GM21529 (cell line): ENCODE measurements around the gene MAPK1IP1L.
"Not testable (repeated sequence)": the region's sequence is repeated elsewhere in the genome, so short reads cannot be mapped to it uniquely, and the experiment has no call there.

ENCODE experiments used
- ATAC-seq: cut with Tn5 transposase; IDR thresholded peaks from one replicate; pipeline ENCODE4 v1.9.1; 2021; ENCODE audit not compliant: unreplicated experiment

The MAPK1IP1L gene

DNA sequence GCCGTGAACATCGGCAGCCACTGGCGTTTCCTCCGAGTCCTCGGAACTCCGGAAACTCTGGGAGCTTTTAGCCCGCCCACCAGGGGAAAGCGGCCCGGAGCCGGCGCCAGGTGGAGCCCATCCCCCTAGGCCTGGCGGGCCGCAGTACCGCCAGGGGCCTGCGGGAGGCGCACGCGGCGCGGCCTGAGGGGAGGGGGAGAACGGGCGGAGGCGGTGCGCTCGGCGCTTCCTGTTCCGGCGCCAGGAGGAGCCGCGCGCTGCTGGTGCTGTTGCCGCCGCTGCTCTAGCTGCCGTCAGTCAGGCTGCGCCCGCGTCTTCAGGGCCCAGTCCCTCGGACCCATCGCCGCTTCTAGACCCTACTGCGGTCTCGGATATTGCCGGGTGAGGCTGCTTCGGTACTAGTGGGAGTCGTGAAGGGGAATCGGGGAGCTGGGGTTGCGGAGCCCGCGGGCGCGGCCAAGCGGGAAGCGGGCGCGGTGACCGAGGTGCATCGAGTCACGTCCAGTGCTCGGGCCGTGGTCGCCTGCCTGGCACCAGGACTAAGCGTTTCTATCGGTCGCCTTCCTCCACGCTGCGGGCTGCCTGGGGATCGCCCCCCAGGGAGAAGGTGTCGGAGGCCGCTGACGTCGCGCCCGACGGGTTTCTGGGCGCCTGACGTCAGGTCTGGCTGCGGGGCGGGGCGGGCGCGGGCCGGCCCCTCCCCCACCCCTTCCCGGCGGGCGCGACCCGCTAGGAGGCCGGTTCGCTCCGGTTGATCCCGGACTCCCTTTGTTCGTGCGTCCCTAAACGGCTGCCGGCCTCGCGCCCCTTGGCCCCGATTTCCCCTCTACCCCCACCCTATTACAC, at the start of gene MAPK1IP1L:
TSS of gene MAPK1IP1L (plus strand) at position 225 of the 846 bp plus-strand sequence. CDS start 10,037 bp downstream, outside the sequence.
- peak; percentile 91 for ATAC-seq

DNA sequence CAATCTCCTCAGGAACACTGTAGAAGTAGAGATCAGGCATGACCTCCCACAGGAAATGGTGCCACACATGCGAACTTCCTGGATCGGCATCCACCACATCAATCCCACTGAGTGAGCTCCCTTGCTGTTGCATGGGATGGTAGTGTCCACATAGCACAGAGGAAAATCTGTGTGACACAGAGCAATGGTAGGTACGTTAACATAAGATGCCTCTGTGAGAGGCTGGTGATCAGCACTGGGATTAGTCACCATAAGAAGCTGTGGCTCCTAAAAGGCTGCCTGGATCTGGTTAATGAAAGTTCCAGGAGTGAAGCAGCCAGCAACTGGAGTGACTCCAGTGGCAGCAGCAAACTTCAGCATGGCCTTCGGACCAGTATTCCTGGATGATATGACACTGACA, 46.4 kb upstream of the MAPK1IP1L start:
- no peak for ATAC-seq

DNA sequence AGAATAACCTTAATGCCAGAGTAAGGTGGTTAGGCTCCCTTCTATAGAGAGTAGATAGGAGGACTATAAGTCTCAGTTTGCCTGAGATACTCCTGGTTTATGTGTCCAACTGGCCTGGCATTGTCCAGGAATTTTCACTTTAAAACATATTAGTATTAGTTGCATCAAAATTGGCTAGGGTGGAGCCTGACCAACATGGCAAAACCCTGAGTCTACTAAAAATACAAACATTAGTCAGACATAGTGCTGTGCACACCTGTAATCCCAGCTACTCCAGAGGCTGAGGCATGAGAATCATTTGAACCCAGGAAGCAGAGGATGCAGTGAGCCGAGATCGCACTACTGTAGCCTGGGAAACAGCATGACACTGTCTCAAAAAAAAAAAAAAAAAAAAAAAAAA, 36.4 kb upstream of the MAPK1IP1L start:
- ATAC-seq = no peak

DNA sequence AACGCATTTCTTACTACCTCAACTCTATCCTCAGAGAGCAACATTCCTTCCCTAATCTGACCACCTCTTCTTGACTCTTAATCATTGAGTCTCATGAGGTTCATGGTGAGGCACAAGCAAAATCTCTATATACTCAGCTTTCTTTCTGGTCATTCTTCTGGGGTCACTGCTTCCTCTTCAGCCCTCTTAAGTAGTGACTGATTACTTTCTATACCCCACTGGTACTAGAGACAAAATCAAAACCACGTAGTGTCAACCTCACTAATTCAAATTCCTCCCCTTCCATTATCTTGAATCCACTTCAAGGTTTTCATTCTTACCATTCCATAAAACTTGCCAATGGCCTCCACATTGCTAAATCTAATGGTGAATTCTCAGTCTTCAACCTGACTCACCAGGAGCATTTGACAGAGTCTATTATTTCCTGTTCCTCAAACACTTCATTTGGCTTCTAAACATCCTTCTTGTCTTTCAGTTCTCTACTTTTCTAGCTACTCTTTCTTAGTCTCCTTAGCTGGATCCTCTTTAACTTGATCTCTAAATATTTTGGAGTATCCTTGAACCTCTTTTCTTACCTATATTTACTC, 31.4 kb upstream of the MAPK1IP1L start:
- no peak for ATAC-seq

DNA sequence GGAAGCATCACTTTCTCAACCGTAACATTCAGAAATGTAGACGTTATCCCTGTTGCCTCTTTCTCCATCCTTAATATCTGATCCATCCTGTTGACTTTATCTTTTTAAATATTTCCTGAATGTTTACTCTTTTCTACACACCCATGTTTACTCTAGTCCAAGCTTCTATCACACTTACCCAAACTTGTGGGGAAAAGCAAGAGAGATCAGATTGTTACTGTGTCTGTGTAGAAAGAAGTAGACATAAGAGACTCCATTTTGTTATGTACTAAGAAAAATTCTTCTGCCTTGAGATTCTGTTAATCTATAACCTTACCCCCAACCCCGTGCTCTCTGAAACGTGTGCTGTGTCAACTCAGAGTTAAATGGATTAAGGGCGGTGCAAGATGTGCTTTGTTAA, 27.1 kb upstream of the MAPK1IP1L start:
- not testable (repeated sequence) for ATAC-seq

DNA sequence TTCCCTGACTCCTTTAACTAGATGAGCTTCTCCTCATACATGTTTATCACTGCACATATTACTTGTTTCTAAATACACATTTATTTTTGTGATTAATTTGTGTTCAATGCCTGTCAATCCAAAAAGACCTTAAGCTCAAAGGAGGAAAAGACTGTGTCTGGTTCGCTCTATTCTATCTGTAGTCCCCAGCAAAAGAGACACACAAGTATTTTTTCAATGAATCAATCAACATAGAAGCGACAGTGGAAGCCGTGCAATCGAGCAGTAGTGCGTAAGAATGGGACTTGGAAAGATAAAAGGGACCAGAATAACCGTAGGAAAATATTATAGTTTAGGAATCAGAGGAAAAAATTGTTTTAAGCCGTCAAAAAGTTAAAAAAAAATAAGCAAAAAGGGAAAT, 25.5 kb upstream of the MAPK1IP1L start:
- no peak for ATAC-seq

DNA sequence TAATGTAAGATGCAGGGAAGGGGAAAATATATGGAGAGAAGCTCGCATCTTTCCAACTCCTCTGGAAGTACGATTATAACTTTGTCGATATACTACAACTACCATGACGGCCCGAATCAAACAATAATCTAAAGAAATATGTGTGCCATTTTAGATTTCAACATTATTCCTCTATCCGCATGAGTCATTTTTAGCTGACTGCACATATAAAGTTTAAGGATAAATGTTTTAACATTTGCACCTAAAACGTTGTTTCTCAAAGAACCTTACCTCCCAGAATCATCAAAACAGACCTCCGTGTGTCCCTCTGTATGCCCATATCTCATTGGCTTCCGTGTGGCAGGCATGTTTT, 25.0 kb upstream of the MAPK1IP1L start:
- ATAC-seq = no peak

DNA sequence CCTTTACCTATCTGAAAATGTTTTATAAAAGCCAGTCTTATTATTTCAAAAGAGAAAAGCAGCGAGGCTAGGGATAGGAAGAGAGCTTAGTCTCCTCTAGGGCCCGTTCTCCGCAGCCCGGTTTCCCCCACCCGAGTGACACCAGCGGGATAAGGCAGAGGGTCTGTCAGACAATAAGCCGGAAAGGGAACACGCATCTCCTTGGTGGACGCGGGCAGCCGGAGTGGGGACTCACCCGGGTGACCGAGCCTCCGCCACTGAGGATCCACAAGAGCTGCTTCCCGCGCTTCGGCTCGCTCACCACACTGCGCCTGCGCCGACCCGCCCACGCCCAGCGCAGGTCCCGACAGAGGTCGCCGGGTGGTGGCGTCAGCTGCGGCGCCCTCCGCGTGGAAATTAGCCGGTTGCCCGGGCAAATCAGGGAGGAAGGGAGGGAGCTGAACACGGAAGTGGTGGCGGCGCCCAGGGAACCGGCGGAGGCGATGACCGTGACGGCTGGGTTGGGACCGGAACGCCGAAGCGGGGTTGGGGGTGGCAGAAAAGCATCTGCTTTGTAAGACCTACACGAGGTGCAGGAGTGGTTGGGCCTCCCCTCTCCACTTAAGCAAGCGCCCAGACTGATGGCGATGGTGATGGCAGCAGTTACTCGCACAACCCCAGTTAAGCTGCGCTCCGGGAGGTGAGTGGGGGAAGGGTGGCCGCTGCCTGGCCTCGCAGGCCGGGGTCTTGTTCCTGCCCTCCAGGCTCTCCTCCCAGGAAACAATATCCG, 24.5 kb upstream of the MAPK1IP1L start, which contains the start of the genes SOCS4 and WDHD1:
TSS of gene SOCS4 (plus strand) at position 444 of the 769 bp plus-strand sequence. CDS start 15,806 bp downstream, outside the sequence.
TSS of gene WDHD1 (minus strand) at position 307 of the 769 bp plus-strand sequence. CDS start 312 bp downstream, outside the sequence.
- ATAC-seq = peak; percentile 94

DNA sequence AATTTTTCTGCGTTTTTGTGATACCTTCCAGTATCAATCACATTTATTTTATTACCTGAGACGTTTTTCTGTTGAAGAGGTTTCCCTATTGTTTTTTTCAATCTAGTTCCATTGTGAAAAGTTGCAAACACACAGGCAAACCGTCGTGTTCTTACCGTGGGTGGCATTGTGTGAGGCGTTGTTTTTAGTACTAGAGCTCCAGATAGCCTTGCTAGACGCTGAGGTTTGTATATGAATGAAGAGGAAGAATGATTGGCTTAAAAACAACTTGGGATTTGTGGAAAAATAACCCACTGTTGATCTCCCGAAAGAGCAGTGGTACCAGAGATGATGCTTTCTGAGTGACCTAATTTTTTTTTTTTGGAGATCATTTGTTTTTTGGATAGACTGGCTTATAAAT, 23.4 kb upstream of the MAPK1IP1L start:
- ATAC-seq = no peak

DNA sequence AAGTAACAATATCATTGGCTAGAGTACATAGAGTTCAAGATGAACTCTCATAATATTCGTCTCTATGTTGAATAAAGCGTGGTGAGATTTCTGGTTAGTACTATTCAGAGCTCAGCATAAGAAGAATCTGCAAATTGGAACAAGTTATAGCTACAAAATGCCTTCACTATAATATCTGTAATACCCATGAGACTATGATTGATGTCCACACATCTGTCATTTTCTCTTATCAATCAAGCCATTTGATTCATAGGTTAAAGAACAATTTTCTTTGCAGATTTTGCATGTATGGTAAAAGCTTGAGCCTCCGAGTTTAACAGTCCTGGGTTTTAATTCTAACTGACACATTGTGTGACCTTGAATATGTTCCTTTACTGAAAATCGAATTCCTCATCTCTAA, 23.0 kb upstream of the MAPK1IP1L start:
- no peak for ATAC-seq

DNA sequence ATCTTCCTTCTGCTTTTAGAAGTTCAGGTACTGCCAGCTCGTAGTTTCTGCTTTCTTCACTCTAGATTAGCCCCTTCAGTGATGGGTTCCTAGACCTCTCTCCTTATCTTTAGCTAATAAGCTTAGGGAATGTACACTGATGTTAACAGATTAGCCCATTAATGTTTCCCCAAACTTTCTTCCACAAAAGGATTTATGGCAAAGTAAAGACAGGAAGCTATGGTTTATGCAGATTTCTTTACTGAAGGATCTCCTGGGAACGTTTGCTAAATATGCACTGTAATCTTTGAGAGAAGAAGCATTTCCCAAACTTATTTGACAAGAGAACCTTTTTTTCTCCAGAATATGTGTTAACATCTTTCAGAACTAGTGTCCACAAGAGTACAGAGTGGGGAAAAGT, 20.3 kb upstream of the MAPK1IP1L start:
- ATAC-seq = no peak

DNA sequence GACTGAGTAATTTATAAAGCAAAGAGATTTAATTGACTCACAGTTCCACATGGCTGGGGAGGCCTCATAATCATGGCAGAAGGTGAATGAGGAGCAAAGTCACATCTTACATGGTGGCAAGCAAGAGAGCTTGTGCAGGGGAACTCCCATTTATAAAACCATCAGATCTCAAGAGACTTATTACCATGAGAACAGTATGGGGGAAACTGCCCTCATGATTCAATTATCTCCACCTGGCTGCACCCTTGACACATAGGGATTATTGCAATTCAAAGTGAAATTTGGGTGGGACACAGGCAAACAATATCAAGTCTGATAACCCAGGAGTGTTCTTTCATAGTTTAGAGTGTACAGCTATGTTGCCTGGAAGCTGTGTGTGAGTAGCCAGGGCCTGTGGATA, 13.5 kb upstream of the MAPK1IP1L start:
- ATAC-seq = not testable (repeated sequence)

DNA sequence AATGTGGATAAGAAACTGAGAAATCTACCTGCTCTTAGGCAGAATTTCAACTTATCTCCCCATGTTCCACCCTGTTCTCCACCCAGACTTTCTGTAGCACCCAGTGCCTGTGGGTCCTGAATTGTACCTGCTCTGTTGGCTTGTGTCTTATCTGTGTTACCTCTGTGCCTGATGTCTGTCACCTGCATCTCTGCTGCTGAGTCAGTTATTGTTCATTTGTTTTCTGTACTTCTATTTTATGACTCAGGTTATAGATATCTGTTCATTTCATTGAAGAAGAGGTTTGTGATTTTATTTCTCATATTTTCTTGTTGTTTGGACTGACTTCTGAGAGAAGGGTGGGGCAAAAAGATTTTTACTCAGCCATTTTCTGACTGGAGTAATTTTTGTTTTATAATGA, 12.7 kb upstream of the MAPK1IP1L start:
- ATAC-seq = no peak

DNA sequence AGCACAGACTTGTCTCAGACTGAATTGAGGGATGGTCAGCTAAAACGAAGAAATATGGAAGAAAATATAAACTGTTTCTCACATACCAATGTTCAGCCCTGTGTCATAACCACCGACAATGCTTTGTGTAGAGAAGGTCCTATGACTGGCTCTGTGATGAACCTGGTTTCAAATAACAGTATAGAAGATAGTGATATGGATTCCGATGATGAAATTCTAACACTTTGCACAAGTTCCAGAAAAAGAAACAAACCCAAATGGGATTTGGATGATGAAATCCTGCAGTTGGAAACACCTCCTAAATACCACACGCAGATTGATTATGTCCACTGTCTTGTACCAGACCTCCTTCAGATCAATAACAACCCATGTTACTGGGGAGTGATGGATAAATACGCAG, 7.9 kb upstream of the MAPK1IP1L start:
- ATAC-seq = no peak

DNA sequence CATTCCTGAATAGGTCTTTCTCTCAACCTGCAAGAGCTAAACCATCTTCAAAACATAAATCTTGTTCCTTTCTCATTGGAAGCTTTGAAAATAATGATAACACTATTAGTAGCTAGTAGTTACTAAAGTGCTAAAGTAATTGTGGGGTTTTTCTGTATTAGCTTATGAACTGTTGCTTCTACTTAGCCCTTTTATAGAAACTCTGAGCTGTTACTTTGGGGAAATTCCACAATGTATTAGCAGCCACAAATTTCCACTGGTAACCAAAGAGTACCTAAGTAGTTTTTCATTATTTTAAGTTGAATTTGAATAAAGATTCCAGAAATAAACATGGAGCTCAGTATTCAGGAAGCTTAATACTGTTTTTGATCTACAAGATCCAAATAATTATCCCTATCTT, 6.4 kb upstream of the MAPK1IP1L start:
- no peak for ATAC-seq

DNA sequence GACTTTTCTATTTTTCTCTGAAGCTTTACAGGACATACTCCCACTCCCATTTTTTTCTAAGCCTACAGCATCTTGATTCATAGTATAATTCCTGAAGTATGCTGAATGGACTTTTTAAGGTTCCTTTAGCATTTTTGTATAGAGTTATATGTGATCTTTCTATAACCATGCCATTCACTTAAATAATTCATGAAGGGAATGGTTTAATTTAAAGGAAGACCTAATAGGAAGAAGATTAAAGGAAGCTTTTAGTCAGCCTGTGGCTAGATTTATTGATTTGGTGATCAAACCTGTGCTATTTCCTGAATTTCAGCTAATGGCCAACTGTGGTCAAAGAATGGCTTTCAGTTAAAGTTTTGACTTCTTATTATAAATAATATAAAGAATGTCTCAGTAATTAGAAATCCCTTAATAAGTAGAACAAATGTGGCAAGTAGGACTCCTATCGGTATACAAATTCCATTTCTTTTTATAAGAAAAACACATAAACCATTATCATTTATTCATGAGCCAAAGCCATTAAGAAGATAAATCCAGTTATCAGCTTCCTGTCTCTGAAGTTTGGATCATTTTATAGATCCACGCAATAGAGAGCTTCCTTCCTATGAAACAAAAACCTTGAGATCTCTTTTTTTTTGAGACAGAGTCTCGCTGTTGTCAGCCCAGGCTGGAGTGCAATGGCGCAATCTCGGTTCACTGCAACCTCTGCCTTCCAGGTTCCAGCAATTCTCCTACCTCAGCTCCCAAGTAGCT, 4.0 kb upstream of the MAPK1IP1L start:
- ATAC-seq = no peak

DNA sequence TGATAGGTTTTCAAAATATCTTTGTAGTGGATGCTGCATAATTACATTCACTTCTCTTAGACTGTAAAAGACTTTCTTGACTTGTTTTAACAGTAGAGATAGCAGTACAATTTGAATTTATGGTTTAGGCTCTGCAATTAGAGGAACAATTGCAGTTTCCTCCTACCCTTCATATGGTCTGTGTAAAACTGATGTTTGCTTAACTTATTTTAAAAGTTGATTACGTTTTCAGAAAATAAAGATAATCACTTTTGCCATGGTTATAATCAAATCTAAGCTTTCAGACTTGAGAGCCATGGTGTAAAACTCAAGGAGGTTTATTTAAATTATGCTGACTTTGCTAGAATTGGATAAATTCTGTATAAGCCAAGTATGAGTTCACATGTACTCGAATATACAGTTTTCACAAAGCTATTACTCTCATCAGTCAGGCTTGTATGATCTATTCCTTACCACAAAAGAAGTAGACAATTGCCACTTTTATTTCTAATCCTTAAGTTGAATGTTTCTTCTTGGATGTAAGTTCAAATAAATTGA, 2.5 kb upstream of the MAPK1IP1L start:
- ATAC-seq = no peak

DNA sequence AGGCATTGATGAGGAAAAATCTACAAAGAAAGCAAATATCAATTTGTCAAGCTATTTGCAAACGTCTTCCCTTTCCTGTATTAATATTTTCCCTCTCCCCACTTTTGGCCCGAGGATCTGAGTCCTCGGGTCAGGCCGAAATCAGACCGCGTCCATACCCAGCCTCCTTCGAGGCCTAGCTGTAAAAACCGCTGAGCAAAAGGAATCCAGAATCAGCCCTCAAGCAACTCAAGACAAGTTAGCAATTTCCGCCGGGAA, 353 bp upstream of the MAPK1IP1L start:
- ATAC-seq = no peak

DNA sequence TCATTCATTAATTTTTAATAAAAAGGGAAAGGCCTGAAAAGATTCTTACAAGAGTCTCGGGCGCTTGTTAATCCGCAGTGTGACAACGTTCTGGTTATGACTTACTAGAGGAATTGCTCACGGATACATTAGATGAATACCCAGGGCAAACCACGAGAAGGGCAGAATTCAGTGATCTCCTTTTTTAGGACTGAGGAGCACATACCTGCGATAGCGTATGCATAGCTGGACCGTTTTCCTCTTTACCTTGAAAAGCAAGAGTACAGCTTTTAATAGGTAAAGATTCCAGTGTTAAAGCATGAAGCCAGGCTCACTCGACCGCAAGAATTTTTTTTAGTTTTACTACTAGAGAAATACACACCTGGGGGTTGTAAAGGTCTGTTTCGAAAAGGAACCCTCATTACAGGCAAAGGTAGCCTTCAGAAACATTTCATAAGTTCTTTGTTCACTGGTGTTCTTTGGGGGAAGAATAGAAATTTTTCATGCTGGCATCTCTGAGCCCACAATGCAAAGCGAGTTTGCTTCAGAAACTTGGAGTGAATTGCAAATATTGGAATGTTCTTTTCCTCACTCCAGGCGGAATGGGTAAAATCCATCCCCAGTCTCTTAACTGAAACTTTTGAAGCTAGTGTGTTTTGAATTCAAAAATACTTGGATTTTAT, 953 bp downstream of the MAPK1IP1L start:
- peak; percentile 11 for ATAC-seq

DNA sequence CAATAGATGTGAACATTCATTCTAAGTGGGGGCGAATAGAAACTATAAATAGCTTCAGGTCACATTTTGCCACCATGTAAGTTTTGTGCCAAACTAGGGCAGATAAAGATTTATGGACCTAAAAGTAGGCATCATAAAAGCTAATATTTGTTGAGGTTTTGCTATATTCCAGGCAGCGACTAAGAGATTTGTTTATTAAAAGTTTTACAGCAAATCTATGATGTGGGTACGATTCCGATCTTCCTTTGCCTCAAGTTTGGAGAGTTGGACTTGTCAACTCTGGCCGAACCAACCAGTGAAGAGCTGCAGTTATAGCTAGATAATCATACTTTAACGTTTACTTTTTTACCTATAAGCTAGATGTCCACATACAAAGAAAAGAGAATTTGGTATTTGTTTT, 1.6 kb downstream of the MAPK1IP1L start:
- ATAC-seq = no peak
